Measurements from ENCODE around the gene RAB26.

Gene RAB26

DNA sequence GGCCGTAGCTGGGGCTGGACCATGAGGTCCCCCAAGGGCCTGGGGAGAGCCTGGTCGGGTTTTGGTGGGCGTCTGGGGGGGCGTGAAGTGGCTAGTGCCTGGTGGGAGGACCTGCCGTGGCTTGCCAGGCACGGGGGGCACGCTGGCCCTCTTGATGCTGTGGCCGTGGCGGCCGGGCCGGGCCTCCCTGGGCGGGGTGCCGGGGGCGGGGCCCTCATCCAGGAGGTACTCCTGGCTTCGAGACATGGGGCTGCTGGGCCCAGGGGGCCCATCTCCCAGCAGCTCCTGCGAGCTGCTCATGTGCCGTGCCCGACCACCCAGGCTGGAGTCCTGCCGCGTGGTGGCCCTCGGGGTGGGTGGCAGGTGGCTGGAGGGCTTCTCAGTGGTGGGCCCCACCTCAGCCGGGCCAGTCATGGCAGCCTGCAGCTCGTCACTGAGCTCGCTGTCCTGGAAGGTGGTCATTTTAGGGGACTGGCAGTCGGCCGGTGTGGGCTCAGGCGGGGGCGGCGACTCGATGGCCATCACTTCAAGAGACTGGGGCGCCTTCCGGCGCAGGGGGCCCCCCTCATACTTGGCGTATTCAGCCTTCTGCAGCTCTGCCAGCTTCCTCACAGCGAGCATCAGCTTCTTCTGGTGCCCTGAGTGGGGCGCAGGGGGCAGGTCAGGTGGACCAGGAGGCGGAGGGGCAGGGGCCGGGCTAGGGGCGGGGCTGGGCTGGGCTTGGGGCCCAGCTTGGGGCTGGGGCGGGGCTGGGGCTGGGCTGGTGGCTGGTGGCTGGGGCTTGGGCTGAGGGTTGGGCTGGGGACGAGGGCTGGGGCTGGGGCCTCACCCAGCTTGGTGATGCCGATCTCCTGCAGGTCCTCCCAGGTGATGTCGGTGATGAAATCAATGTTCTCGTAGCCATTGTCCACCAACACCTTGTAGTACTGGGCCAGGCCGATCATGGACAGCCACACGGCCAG, 32.8 kb downstream of the RAB26 start:
- no peak for DNase-seq

DNA sequence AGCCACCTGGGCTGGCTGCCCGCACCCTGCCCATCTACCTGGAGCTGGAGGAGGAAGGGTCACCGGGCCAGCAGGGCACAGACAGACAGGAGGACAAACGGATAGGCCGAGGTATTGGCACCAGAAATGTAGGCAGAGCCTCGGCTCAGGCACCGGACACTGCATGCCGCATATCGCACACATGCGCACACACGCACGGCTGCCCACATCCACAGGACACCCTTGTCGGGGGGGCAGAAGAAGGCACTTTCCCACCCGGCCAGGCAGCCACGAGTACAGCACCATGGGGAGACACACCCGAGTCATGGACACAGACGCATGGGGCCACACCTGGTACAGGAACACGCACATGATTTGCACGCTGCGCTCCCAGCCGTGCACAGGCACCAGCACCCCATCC, 33.5 kb downstream of the RAB26 start:
- no peak for DNase-seq

DNA sequence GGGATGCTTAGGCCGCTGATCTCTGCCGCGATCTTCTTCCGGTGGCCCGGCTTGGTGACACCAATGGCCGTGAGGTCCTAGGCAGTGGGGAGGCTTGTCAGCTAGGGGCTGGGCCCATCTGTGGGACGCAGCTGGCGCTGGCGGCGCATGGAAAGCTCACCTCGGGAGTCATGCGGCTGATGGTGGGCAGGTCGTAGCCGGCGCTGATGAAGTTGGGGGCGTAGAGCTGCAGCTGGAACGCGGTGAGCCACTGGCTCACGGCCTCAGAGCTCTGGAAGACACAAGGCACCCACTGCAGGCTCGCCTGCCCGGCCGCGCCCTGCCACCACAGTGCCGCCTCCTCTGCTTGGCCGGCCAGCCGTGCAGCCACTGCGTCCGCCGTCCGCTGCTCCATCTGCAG, 35.2 kb downstream of the RAB26 start:
- DNase-seq: no peak

DNA sequence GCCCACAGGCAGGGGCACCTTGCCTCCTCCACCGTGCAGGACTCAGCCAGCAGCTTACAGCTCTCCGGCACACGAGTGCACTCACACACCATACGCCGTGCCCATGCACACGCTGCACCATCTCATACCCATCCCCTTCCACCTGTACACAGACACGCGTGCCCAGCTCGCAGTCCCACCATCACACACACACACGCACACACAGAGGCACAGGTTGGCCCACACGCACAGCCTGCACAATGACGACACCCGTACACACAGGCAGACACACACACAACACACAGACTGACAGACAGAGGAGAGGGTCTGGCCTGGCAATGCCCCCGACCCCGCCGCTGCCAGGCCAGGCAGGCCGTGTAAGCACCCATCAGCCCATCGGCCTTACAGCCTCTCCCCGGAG, 35.9 kb downstream of the RAB26 start:
- no peak for DNase-seq

DNA sequence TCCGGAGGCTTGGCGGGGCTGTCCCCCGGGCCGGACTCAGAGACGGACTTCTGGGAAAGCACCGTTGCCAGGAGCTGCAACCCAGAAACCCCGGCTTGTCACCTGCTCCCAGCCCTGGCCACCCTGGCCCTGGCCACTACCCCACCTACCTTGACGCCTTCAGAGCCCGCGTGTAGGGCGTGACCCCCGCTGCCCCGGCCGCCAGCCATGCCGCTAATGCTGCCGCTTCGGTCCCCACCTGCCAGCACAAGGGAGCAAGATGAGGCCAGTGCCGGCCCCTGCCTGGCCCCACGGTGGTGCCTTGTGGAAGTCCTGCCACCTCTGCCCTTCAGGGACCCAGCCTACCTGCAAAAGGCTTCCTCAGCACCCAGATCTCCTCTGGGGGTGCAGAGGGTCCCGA, 36.5 kb downstream of the RAB26 start:
- no peak for DNase-seq

DNA sequence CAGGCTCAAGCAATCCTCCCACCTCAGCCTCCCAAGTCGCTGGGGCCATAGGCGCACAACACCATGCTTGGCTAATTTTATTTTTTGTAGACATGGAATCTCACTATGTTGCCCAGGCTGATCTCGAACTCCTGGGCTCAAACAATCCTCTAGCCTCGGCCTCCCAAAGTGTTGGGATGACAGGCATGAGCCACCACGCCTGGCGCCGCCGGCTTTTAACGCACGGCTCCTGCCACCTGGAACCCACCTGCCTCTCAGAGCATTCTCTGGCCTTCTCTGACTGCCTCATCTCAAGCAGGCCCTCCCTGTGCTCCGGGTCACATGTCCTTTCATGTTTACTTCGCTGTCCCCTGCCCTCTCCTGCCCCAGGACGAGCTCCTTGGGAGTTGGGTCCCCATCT, 37.6 kb downstream of the RAB26 start:
- DNase-seq: no peak

DNA sequence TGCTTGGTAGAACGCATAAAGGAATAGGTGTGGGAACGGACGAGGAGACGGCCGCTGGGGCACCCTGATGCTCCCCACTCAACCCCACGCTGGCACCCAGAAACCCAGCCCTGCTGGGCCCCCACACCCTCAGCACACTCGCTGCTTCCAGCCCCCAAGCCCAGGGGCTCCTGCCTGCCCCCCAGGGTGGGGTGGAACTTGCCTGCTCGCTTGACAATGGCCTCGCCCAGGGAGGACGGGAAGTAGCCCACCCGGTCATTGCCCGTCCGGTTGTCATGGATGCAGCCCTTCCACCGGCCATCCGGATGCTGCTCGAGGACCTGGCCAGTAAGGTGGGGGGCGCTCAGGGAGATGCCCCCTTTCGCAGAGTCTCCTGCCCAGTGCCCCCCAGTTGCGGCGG, 38.1 kb downstream of the RAB26 start:
- DNase-seq: no peak

DNA sequence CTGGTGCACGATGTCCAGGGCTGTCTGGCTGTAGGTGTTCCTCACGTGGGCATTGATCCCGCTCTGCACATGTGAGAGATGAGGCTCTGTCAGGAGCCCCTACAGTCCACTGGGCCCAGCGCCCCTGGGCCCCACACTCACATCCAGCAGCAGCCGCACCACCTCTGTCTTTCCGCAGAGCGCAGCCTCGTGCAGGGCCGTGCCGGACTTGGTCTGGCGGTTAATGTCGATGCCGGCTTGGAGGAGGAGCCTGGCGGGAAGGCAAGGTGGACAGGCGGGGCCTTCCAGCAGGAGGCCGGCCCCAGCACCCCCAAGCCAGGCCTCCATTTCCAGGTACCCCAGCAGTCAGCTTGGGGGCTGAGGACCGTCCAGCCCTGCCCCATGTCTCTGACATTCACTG, 38.8 kb downstream of the RAB26 start:
- no peak for DNase-seq

DNA sequence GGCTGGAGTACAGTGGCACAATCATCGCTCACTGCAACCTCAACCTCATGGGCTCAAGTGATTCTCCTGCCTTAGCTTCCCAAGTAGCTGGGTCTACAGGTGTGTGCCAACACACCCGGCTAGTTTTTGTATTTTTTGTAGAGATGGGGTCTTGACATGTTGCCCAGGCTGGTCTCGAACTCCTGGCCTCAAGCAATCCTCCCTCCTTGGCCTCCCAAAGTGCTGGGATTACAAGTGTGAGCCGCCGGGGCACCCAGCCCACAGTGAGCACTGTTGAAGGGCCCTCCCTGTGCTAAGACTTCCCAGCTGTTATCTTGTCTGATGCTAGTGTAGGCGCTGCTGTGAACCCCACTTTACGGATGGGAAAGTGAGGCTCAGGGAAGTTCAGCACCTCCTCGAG, 40.0 kb downstream of the RAB26 start:
- DNase-seq: no peak

DNA sequence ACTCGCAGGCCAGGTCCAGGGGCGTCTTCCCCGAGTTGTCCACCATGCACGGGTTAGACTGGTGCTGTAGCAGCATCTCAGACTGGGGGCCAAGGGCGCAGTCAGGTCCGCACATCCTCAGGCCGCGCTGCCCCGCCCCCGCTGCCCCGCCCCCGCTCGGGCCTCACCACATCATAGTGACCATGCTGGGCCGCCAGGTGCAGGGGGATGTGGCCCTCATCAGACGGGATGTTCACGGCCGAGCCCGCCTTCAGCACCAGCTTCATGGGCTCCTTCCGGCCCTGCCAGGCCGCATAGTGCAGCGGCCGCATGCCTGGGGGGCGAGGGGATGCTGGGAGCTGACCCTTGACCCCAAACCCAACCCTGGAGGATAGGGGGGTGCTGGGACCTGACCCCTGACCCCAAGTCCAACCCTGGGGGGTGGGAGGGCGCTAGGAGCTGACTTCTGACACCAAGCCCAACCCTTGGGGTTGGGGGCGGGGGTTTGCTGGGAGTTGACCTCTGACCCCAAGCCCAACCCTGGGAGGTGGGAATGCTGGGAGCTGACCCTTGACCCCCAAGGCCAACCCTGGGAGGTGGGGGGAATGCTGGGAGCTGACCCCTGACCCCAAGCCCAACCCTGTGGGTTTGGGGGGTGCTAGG, 40.9 kb downstream of the RAB26 start:
- no peak for DNase-seq

DNA sequence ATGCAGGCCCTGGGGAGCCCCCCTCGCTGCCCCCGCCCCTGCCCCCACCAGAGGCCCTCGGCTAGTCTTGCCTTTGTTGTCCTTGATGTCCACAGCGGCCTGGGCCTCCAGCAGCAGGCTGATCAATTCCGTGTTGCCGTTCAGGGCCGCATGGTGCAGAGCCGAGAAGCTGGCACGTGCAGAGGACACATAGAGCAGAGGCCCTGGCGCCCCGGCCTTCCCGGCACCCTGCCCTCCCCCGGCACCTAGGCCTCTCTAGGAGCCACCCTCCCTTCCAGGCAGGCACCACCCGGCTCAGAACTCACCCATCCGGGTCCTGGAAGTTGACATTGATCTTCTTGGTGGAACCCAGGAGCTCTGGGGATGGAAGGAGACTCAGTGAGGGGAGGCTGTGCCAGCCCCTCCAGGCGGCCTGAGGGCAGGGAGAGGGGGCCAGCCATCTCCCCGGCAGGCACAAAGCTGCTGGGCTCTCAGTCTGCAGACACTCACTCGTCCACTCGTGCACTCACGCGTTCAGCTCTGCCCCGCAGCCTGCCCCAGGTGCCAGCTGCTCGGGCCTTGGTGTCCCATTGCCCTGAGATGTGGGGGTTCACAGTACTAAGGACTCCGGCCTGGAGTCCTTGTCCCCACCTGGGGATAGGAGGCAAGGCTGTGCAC, 41.7 kb downstream of the RAB26 start:
- DNase-seq: no peak

DNA sequence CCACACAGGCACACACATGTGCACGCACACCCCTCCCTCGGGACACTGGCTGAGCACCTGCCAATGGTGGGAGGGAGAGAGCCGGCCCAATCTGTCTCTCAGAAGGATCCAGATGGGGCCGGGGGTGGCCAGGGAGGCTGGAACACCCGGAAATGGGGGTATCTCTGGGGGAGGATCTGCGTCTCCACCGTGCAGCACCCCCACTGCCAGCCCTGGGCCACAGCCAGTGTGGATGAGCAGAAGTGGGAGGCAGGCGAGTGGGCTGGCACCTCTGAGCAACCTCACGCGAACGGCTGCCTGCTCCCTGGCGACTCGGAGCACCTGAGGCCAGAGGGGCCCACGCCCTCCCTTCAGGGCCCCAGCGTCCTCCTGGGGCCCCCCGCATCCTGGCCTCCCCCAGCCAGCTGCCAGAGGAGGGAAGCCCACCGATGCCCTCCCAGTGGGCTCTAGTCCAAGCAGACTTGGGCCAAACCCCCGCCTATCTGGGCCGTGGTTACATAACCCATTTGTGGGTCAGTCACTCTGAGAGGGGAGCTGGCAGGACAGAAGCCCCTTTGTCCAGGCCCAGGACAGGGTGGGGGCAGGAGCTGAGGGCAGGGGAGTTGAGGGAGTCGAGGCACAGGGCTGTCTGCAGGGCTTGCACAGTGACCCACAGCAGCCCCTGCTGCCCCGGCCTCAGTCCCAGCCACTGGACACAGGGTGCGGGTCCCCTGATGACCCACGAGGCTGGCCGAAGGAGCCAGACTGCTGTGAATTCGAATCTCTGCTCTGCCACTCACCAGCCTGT, 42.4 kb downstream of the RAB26 start:
- no peak for DNase-seq

DNA sequence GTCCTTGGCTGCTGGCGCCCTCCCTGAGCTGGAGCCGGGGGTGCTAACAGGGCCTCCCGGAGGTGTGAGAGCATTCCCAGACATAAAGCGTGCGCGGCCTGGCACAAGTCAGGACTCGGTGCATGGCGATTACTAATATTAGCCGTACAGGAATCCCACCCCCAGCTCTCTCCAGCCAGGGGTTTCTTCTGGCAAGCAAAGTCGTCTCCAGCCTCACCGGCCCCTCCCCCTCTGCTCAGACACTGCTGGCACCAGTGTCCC, 43.0 kb downstream of the RAB26 start:
- no peak for DNase-seq

DNA sequence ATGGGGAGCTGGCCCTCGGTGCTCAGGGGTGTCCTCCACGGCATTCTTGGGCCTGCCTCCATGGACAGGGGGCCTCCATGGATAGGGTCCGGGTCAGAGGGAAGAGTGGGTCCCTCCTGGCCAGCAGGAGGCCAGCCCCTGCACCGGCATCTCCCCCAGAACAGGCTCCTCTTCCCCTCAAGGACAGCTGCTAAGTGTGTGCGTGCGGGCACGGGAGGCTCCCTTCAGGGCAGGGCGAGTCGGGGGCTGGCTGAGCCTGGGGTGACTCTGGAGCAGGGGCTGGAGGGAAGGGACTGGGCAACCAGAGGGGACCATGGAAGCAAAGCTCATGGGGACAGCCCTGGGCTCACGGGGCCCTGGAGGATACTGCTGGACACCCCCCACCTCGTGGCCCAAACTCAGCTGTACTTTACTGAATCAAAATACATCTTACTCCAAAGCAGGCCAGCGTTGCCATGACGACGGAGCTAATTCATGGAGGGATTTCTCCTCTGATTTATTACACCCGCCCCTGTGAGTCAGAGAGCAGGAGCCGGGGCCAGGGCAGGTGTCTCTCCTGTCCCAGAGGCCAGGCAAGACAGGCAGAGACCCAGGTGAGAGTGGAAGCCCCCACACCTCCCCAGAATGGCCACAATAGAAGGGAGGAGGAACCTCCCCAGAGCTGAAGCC, 45.9 kb downstream of the RAB26 start:
- DNase-seq: no peak

DNA sequence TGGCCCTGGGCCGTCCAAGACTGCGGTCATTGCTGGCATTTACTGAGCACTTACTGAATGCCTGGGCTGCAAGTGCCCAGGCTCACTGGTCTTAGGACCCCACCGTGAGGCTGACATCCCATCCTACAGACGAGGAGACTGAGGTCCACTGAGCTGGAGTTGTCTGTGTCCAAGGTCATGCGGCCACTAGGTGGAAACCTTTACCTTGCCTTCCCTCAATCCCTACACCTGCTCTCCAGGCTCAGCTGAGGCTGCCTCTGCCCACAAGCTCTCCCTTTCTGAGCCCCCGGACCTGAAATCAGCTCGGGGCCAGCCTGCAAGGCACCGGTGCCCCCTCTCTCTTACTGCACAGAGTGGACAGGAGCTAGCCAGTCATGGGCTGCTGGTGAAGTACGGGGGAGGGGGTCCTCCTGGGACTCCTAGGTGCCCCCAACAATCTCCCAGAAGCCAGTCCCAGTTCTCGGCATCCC, 46.5 kb downstream of the RAB26 start:
- DNase-seq: no peak

DNA sequence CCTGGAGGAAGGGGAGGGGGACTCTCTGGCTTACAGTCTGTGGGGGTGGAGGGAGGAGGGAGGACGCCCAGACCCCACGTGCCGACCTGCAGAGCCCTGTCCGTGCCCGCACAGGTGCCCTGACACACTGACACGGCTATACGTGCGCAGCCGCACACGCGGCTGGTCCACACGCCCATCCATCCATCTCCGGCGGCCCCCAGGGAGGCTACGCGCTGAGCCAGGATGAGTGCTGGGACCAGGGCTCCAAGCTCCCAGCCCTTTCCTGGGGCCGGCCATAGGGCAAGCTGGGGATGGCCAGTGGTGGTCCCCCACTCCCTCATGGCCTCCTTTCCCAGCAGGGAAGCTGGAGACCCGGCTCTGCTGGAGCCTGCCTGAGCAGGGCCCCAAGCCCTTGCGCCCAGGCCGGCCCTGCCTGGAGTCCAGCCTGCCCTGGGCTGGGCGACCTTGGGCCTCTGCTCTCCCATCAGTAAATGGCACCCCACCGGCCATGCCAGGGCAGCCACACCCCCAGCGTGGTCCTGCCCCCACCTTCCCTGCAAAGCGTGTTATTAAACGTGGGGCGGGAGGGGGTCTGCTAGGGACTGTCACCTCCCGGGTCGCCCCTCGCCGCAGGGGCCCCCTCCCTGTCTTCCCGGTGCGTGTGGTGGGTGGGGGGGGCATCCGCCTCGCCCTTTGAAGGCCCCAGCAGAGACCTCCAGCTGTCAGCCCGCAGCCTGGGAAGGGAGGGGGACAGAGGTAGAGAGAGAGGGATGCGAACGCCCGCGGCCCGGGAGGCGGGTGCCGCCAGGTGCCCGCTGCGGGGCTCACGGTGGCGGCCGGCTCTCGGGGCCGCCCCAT, 47.1 kb downstream of the RAB26 start:
- DNase-seq: no peak

DNA sequence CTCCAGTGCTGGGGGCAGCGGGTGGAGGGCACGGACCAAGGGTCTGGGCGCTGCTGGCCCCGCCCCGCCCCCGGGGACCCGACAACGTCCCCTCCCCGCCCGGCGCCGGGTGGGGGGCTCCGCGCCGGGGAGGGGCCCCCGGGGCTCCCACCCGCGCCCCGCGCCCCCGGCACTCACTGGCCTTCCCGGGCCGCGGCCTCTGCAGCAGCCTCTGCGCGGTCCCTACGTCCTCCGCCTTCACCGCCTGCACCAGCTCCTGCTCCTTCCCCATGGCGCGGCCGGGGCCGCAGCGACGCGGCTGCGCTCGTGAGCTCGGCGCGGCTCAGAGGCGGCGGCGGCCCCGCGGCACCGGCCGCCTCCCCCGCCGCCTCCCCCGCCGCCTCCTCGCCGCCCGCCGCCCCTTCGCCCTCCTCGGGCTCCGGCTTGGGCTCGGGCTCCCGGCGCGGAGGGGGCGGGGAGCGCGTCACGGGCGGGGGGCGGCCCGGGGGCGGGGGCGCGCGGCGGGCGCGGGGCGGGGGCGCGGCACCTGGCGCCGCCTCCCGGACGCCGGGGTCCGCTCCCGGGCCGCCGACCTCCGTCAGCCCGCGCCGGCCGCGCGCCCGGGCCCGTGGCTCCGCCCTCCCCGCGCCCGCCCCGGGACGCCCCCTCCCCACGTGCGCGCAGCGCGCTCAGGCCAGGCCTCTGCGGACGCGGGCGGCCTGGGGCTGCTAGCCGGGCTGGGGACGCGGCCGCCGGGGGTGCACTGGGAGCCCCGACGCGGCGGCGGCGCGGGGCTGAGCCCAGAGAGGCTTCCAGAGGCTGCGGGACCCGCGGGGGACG, 47.9 kb downstream of the RAB26 start, which contains the start of gene CASKIN1:
Gene CASKIN1, minus strand, starts transcription at position 444 of the 819 bp plus-strand sequence. Its CDS starts 173 bp downstream, at position 271.
- DNase-seq: no peak

DNA sequence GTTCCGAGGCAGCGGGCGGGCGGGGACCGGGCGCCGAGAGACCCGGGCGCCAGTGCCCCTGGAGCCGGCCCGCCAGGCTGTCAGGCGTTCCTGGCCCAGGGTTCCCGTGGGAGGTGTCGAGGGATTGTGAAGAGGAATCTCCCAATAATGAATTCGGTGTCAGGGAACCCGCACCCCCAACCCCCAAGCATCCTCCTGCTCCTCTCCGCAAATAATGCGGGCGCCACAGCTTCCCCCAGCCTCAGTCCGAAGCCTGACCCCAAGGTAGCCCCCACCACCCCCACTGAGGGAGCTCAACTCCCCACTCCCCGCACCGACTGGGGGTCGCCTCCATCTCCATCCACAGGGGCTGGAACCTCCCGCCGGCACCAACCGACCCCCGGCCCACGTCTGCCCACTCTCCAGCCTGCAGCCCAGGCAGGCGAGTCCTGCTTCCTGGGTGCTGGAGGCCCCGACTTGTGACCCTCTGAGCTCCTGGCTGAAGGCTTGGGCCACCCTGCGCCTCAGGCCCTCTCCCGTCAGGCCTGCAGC, 48.6 kb downstream of the RAB26 start:
- DNase-seq: no peak

DNA sequence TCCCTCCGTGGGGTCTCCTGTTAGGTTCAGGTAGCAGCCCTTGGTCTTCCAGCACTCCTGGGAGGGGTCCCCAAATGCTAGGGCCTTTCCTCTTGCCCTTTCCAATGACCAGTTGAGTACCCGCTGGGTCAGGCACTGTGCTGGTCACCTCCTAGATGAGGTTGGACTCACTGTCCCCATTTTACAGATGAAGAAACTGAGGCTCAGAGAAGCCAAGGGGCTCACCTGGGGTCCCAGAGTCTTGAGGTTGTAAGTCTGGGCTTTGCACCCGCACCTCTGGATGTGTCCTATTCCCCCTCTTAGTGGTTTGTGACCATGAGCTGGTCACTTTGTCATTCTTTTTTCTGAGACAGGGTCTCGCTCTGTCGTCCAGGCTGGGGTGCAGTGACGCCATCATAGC, 49.3 kb downstream of the RAB26 start:
- DNase-seq: no peak

DNA sequence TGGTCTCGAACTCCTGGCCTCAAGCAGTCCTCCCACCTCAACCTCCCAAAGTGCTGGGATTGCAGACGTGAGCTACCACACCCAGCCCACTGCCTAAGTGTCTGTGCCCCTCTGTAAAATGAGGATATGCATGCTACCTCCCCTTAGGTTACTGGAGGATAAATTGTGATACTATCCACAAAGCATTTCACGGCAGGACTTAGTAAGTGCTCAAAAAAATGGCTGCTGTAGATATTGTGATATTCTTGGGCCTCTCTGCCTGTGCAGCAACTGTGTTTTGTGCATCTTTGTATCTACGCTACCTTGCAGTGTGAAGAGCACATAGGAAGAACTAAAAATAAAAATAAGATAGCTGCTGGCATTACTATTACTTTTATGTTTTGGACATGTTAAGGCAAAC, 49.9 kb downstream of the RAB26 start:
- no peak for DNase-seq

Data from activated T-cell treated with anti-CD3 and anti-CD28 coated beads for 4 hours (primary cell).